SH-SY5Y (cell line): Measurements from ENCODE around the gene PARM1.

Experiments used
- GATA2 ChIP-seq: IDR thresholded peaks from 2 replicates; pipeline ENCODE4 v1.6.1; 2011; ENCODE audit warnings: mild to moderate bottlenecking, low read depth, low read length
- GATA3 ChIP-seq: IDR thresholded peaks from 2 replicates; pipeline ENCODE4 v1.6.1; 2011; ENCODE audit warnings: low read depth, mild to moderate bottlenecking, low read length, moderate library complexity

DNA sequence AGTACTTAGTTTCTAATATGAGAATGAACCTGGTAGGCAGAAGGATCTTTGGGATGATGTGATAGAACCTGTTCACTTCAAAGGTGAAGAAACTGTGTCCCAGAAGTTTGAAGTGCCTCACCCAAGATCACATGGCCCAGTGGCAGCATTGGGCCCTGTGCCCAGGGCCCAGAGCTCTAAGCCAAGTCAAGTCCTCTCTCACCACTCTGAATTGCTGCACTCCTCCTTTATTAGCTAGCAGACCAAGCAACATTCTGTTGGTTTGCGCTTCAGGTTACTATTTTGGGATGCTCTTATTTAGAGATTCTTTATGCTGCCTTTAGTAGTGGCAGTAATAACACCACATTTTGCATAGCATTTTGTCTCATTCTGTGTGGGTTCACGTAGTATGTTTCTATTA is 82.7 kb downstream of the PARM1 start:
- TF ChIP-seq GATA3: no peak
- TF ChIP-seq GATA2: no peak
